GM18858 (cell line): ENCODE results near the gene TDRD3.

Source experiments
- ATAC-seq: cut with Tn5 transposase; IDR thresholded peaks from one replicate; pipeline ENCODE4 v1.9.1; 2021; ENCODE audit not compliant: unreplicated experiment

The TDRD3 gene

GRCh38 chr13:60448907-60449510, 52.0 kb downstream of the TDRD3 start:
- peak; percentile 87 for ATAC-seq

- no peak for ATAC-seq
These were observed 56.5 kb downstream of the TDRD3 start for GRCh38 chr13:60453490-60453889.

- no peak for ATAC-seq
These were observed 57.4 kb downstream of the TDRD3 start for GRCh38 chr13:60454425-60454824.

GRCh38 chr13:60463787-60464186, 66.8 kb downstream of the TDRD3 start:
- no peak for ATAC-seq

GRCh38 chr13:60467098-60467497, 70.1 kb downstream of the TDRD3 start:
- ATAC-seq: no peak

- ATAC-seq: no peak
These were observed 82.3 kb downstream of the TDRD3 start for GRCh38 chr13:60479273-60479672.

GRCh38 chr13:60482012-60482411, 85.0 kb downstream of the TDRD3 start:
- no peak for ATAC-seq

- ATAC-seq: no peak
These were observed 87.8 kb downstream of the TDRD3 start for GRCh38 chr13:60484865-60485264.

GRCh38 chr13:60491531-60491930, 94.5 kb downstream of the TDRD3 start:
- ATAC-seq: no peak

- no peak for ATAC-seq
These were observed 95.2 kb downstream of the TDRD3 start for GRCh38 chr13:60492187-60492586.

- peak; percentile 83 for ATAC-seq
These were observed 97.3 kb downstream of the TDRD3 start for GRCh38 chr13:60494296-60494695.

- ATAC-seq: no peak
These were observed 104.2 kb downstream of the TDRD3 start for GRCh38 chr13:60501236-60501635.

- no peak for ATAC-seq
These were observed 112.8 kb downstream of the TDRD3 start for GRCh38 chr13:60509601-60510386.

GRCh38 chr13:60511637-60512036, 114.6 kb downstream of the TDRD3 start:
- no peak for ATAC-seq

GRCh38 chr13:60514891-60515290, 117.9 kb downstream of the TDRD3 start:
- ATAC-seq: no peak

- no peak for ATAC-seq
These were observed 122.5 kb downstream of the TDRD3 start for GRCh38 chr13:60519496-60519895.

- ATAC-seq: no peak
These were observed 124.0 kb downstream of the TDRD3 start for GRCh38 chr13:60520902-60521569.

- ATAC-seq: no peak
These were observed 141.5 kb downstream of the TDRD3 start for GRCh38 chr13:60538566-60538965.

GRCh38 chr13:60540276-60540675, 143.3 kb downstream of the TDRD3 start:
- no peak for ATAC-seq

- ATAC-seq: no peak
These were observed 165.2 kb downstream of the TDRD3 start for GRCh38 chr13:60562096-60562780.

- ATAC-seq: no peak
These were observed 174.6 kb downstream of the TDRD3 start for GRCh38 chr13:60571571-60571970.
